PC-3 (cell line): Measurements from ENCODE around the gene AIG1. TPM values are rescaled to one million over a fixed set of nuclear protein-coding genes. Genes with fewer than 3 reads are reported as not detected.

Experiments used
- ATAC-seq: fragments of 200-7000 bp; cut with Tn5 transposase; 2 replicates; pipeline ENCODE4 v1.9.1; 2020; ENCODE audit warnings: mild to moderate bottlenecking, moderate library complexity
- BruUV-seq: library from RNA; stranded (reverse); fragments of 400-500 nt; replicated peaks from 2 replicates; lab custom pipeline; 2021; lab: Mats Ljungman, UMichigan
- CTCF ChIA-PET: fragments of 300-600 bp; sonication (Branson Sonifier 250); formaldehyde crosslinking; loops from one replicate; lab custom pipeline; 2022; ENCODE audit warnings: antibody characterized with exemption; lab: Charles Lee
- POLR2A ChIA-PET: fragments of 300-600 bp; sonication (Branson Sonifier 250); formaldehyde crosslinking; loops from one replicate; lab custom pipeline; 2022; ENCODE audit warnings: antibody characterized with exemption; ENCODE audit not compliant: unreplicated experiment; lab: Charles Lee
- DNase-seq: peaks from one replicate; pipeline ENCODE4 v3.0.0-alpha.2; 2015
- H2AFZ ChIP-seq: fragments of 300-600 bp; sonication (generic); 2 replicates; pipeline ENCODE4 v1.6.0; 2016; ENCODE audit warnings: antibody characterized with exemption, low read length
- H3F3A ChIP-seq: fragments of 300-600 bp; sonication (generic); one replicate; pipeline ENCODE4 v1.6.0; 2017; ENCODE audit warnings: antibody characterized with exemption, low read length, control low read depth, mild to moderate bottlenecking; ENCODE audit not compliant: unreplicated experiment
- H3K27ac ChIP-seq: fragments of 300-600 bp; sonication (generic); 2 replicates; pipeline ENCODE4 v1.5.1; 2016; ENCODE audit warnings: mild to moderate bottlenecking, low read length
- H3K27me3 ChIP-seq: fragments of 300-600 bp; sonication (generic); 2 replicates; pipeline ENCODE4 v1.6.1; 2016; ENCODE audit warnings: low read length, mixed read lengths
- H3K36me3 ChIP-seq: fragments of 300-600 bp; sonication (generic); 2 replicates; pipeline ENCODE4 v1.6.1; 2016; ENCODE audit warnings: low read depth, mixed run types, low read length, mixed read lengths
- H3K4me1 ChIP-seq: fragments of 300-600 bp; sonication (generic); 2 replicates; pipeline ENCODE4 v1.5.1; 2016; ENCODE audit warnings: low read length; ENCODE audit not compliant: insufficient read depth
- H3K4me2 ChIP-seq: fragments of 300-600 bp; sonication (generic); 2 replicates; pipeline ENCODE4 v1.6.0; 2016; ENCODE audit warnings: low read length
- H3K4me3 ChIP-seq: fragments of 300-600 bp; sonication (generic); 2 replicates; pipeline ENCODE4 v1.5.1; 2016; ENCODE audit warnings: mild to moderate bottlenecking, low read length, mixed read lengths
- H3K79me2 ChIP-seq: fragments of 300-600 bp; sonication (generic); 2 replicates; pipeline ENCODE4 v1.6.1; 2017; ENCODE audit warnings: low read length, mixed read lengths
- H3K9ac ChIP-seq: fragments of 300-600 bp; sonication (generic); 2 replicates; pipeline ENCODE4 v1.6.0; 2016; ENCODE audit warnings: mild to moderate bottlenecking, low read length
- H3K9me2 ChIP-seq: fragments of 300-600 bp; sonication (generic); replicated peaks from 2 replicates; pipeline ENCODE4 v1.6.1; 2016; ENCODE audit warnings: mixed run types, low read length, mixed read lengths
- H3K9me3 ChIP-seq: fragments of 300-600 bp; sonication (generic); 2 replicates; pipeline ENCODE4 v1.6.1; 2016; ENCODE audit warnings: low read length, mixed read lengths
- H4K20me1 ChIP-seq: fragments of 300-600 bp; sonication (generic); 2 replicates; pipeline ENCODE4 v1.6.1; 2016; ENCODE audit warnings: low read length, mixed read lengths
- CTCF ChIP-seq: fragments of 300-600 bp; sonication (generic); conservative IDR thresholded peaks from 2 replicates; pipeline ENCODE4 v1.5.1; 2017; ENCODE audit warnings: antibody characterized with exemption, low read depth, mild to moderate bottlenecking, low read length
- EZH2 ChIP-seq: fragments of 300-600 bp; sonication (generic); IDR thresholded peaks from one replicate; pipeline ENCODE4 v1.6.1; 2017; ENCODE audit warnings: antibody characterized with exemption, mild to moderate bottlenecking, low read length; ENCODE audit not compliant: unreplicated experiment
- EZH2phosphoT487 ChIP-seq: fragments of 300-600 bp; sonication (generic); IDR thresholded peaks from 2 replicates; pipeline ENCODE4 v1.6.1; 2018; ENCODE audit warnings: mild to moderate bottlenecking, antibody characterized with exemption, low read length, borderline replicate concordance
- intact Hi-C: fragments of 100-400 bp; cut with micrococcal nuclease; formaldehyde crosslinking; loops from 2 replicates; pipeline ENCODE4 v1.9.0; 2023
- total RNA-seq: library from RNA; depleted of rRNA; stranded (reverse); fragments of >200 nt; gene quantifications from 2 replicates; pipeline ENCODE4 v1.2.3, GENCODE V29; 2014

AIG1 gene
- total RNA-seq, 1 experiment from 2014 or later, result 32.7 TPM

GRCh38 chr6:143074101-143074500, 13.4 kb downstream of the AIG1 start:
- Histone ChIP-seq H3K9ac (no peak overlapping the region), H3K4me1 (peaks cover 7% of the 10 kb centered on the region), H3K79me2 (0 out of 2 replicates have a peak, but pooled peaks cover 13% of the 10 kb centered on the region), H3F3A (no peaks in the 10 kb centered on the region), H3K36me3 (no peaks in the 10 kb centered on the region), H3K9me3 (no peaks in the 10 kb centered on the region), H3K9me2 (no peaks in the 10 kb centered on the region), H3K4me3 (no peak overlapping the region), H2AFZ (no peak overlapping the region), H3K27ac (no peak overlapping the region), H3K4me2 (no peak overlapping the region), H3K27me3 (no peaks in the 10 kb centered on the region), H4K20me1 (no peaks in the 10 kb centered on the region)
- intact Hi-C loops, result no loop called here
- ChIA-PET CTCF (no interaction called here), POLR2A (no interaction called here)
- no peak for DNase-seq
- TF ChIP-seq CTCF (no peak), EZH2 (no peak), EZH2phosphoT487 (no peak)
- no TSS peak for BruUV-seq
- no peak for ATAC-seq

GRCh38 chr6:143074670-143075318, 14.1 kb downstream of the AIG1 start:
- Histone ChIP-seq H3K4me1 (peaks cover 7% of the 10 kb centered on the region), H3K4me3 (no peak overlapping the region), H3K27me3 (no peaks in the 10 kb centered on the region), H3K9me3 (no peaks in the 10 kb centered on the region), H2AFZ (no peak overlapping the region), H3K79me2 (0 out of 2 replicates have a peak, but pooled peaks cover 13% of the 10 kb centered on the region), H3K36me3 (no peaks in the 10 kb centered on the region), H3K4me2 (no peak overlapping the region), H3K9me2 (no peaks in the 10 kb centered on the region), H3F3A (no peaks in the 10 kb centered on the region), H4K20me1 (no peaks in the 10 kb centered on the region), H3K9ac (no peak overlapping the region), H3K27ac (no peak overlapping the region)
- DNase-seq (no peak), ATAC-seq (no peak)
- no TSS peak for BruUV-seq
- ChIA-PET POLR2A (no interaction called here), CTCF (no interaction called here)
- TF ChIP-seq CTCF, result no peak
- TF ChIP-seq EZH2phosphoT487, result no peak
- TF ChIP-seq EZH2, result no peak
- intact Hi-C loops, result no loop called here

- Histone ChIP-seq H3K9me2 (no peaks in the 10 kb centered on the region), H4K20me1 (no peaks in the 10 kb centered on the region), H3K79me2 (0 out of 2 replicates have a peak, but pooled peaks cover 13% of the 10 kb centered on the region), H3K9ac (no peak overlapping the region), H3K4me1 (peaks cover 7% of the 10 kb centered on the region), H3K4me2 (no peak overlapping the region), H3K36me3 (no peaks in the 10 kb centered on the region), H3K27me3 (no peaks in the 10 kb centered on the region), H3K4me3 (no peak overlapping the region), H3F3A (no peaks in the 10 kb centered on the region), H2AFZ (no peak overlapping the region), H3K27ac (no peak overlapping the region), H3K9me3 (no peaks in the 10 kb centered on the region)
- no peak for TF ChIP-seq EZH2
- no peak for TF ChIP-seq CTCF
- TF ChIP-seq EZH2phosphoT487, result no peak
- BruUV-seq, result no TSS peak
- ATAC-seq (no peak), DNase-seq (no peak)
- ChIA-PET POLR2A (no interaction called here), CTCF (no interaction called here)
- intact Hi-C loops, result no loop called here
Observed at GRCh38 chr6:143078468-143079324, 18.0 kb downstream of the AIG1 start.
